SK-N-SH (cell line): ENCODE measurements around the gene MRNIP. TPM values are rescaled to one million over a fixed set of nuclear protein-coding genes. Genes with fewer than 3 reads are reported as not detected.

ENCODE experiments used
- CTCF ChIA-PET: fragments of 300-600, 350-600 bp; formaldehyde crosslinking; extraction: SDS; loops from one replicate; lab custom pipeline; 2021; lab: Yijun Ruan, JAX
- POLR2A ChIA-PET: fragments of 350-600 bp; sonication (Branson Sonifier 250); formaldehyde crosslinking; extraction: SDS; loops from one replicate; lab custom pipeline; 2020; ENCODE audit warnings: antibody characterized with exemption, inconsistent platforms; lab: Yijun Ruan, JAX
- DNase-seq: peaks from one replicate; pipeline ENCODE4 v3.0.0; 2012
- H2AFZ ChIP-seq: fragments of 200-600 bp; sonication (generic); 2 replicates; pipeline ENCODE4 v1.8.1; 2016; ENCODE audit warnings: antibody characterized with exemption, mild to moderate bottlenecking, low read depth
- H3F3A ChIP-seq: fragments of 200-600 bp; sonication (generic); replicated peaks from 2 replicates; pipeline ENCODE3; 2016; ENCODE audit warnings: antibody characterized with exemption, mild to moderate bottlenecking; ENCODE audit not compliant: insufficient read depth
- H3K27ac ChIP-seq, 2 experiments: fragments of 200-500 bp in 1 of 2; fragments of 200-600 bp in 1 of 2; sonication (Bioruptor generic) in 1 of 2; sonication (generic), shearing (Covaris generic) in 1 of 2; 2 replicates each; pipeline versions ENCODE4 v1.5.1 to v1.6.1; 2014 to 2016; ENCODE audit warnings: low read depth in 2 of 2, inconsistent platforms in 1 of 2, low read length in 1 of 2, mild to moderate bottlenecking in 1 of 2, mixed read lengths in 1 of 2
- H3K27me3 ChIP-seq: fragments of 200-600 bp; sonication (generic), shearing (Covaris generic); 2 replicates; pipeline ENCODE4 v1.6.1; 2016; ENCODE audit warnings: mixed run types; ENCODE audit not compliant: insufficient read depth
- H3K36me3 ChIP-seq, 2 experiments: fragments of 200-500 bp in 1 of 2; fragments of 200-600 bp in 1 of 2; sonication (Bioruptor generic) in 1 of 2; sonication (generic) in 1 of 2; replicated peaks in 1 of 2; 2 replicates each; pipeline versions ENCODE3 to v1.5.1; 2014 to 2016; ENCODE audit warnings: low read length in 1 of 2, mild to moderate bottlenecking in 1 of 2; ENCODE audit not compliant: insufficient read depth in 2 of 2, control insufficient read depth in 1 of 2
- H3K4me1 ChIP-seq, 2 experiments: fragments of 200-500 bp in 1 of 2; fragments of 200-600 bp in 1 of 2; sonication (Bioruptor generic) in 1 of 2; sonication (generic), shearing (Covaris generic) in 1 of 2; 2 replicates each; pipeline versions ENCODE4 v1.5.1 to v1.6.1; 2014 to 2016; ENCODE audit warnings: low read depth in 1 of 2, low read length in 1 of 2, mixed run types in 1 of 2; ENCODE audit not compliant: insufficient read depth in 2 of 2, control insufficient read depth in 1 of 2
- H3K4me2 ChIP-seq: fragments of 200-600 bp; sonication (generic), shearing (Covaris generic); 2 replicates; pipeline ENCODE4 v1.6.1; 2017; ENCODE audit warnings: mixed run types
- H3K4me3 ChIP-seq, 2 experiments: fragments of 200-500 bp in 1 of 2; fragments of 200-600 bp in 1 of 2; sonication (Bioruptor generic) in 1 of 2; sonication (generic), shearing (Covaris generic) in 1 of 2; 2 replicates each; pipeline versions ENCODE4 v1.5.1 to v1.8.1; 2014 to 2016; ENCODE audit warnings: low read depth in 2 of 2, inconsistent platforms in 1 of 2, low read length in 1 of 2, mild to moderate bottlenecking in 1 of 2, mixed read lengths in 1 of 2, moderate library complexity in 1 of 2
- H3K79me2 ChIP-seq: fragments of 200-600 bp; sonication (generic); 2 replicates; pipeline ENCODE4 v1.8.1; 2017; ENCODE audit warnings: mild to moderate bottlenecking; ENCODE audit not compliant: insufficient read depth
- H3K9ac ChIP-seq: fragments of 200-600 bp; sonication (generic); 2 replicates; pipeline ENCODE4 v1.6.1; 2017; ENCODE audit warnings: mixed run types
- H3K9me2 ChIP-seq: fragments of 200-600 bp; sonication (generic); 2 replicates; pipeline ENCODE4 v1.6.1; 2017; ENCODE audit warnings: mixed run types
- H3K9me3 ChIP-seq: fragments of 200-600 bp; sonication (generic); 2 replicates; pipeline ENCODE4 v1.6.1; 2017; ENCODE audit warnings: mixed run types, mild to moderate bottlenecking, moderate library complexity
- H4K20me1 ChIP-seq: fragments of 200-600 bp; sonication (generic); 2 replicates; pipeline ENCODE4 v1.6.1; 2017; ENCODE audit warnings: mild to moderate bottlenecking, mixed run types; ENCODE audit not compliant: insufficient read depth
- CHD2 ChIP-seq: fragments of 150-350 bp; IDR thresholded peaks from 2 replicates; pipeline ENCODE4 v1.6.1; 2018; ENCODE audit warnings: low read length; ENCODE audit not compliant: partially characterized antibody
- EP300 ChIP-seq, 2 experiments: IDR thresholded peaks; 2 replicates each; pipeline versions ENCODE4 v1.4.0 to v1.6.1; 2012; ENCODE audit warnings: borderline replicate concordance in 1 of 2, low read depth in 1 of 2, low read length in 1 of 2
- GABPA ChIP-seq: IDR thresholded peaks from 2 replicates; pipeline ENCODE4 v1.4.0; 2012; ENCODE audit warnings: low read depth, mild to moderate bottlenecking
- JUND ChIP-seq: IDR thresholded peaks from 2 replicates; pipeline ENCODE4 v1.4.0; 2012
- MEF2A ChIP-seq: IDR thresholded peaks from 2 replicates; pipeline ENCODE4 v1.4.0; 2012; ENCODE audit warnings: low read depth, borderline replicate concordance
- MXI1 ChIP-seq: IDR thresholded peaks from 2 replicates; pipeline ENCODE4 v1.6.1; 2012; ENCODE audit warnings: mild to moderate bottlenecking, low read depth, low read length, improper control_type of control experiment
- PBX3 ChIP-seq: IDR thresholded peaks from 2 replicates; pipeline ENCODE4; 2012
- POLR2AphosphoS5 ChIP-seq: IDR thresholded peaks from 2 replicates; pipeline ENCODE4 v1.6.1; 2012; ENCODE audit warnings: low read depth, low read length
- RAD21 ChIP-seq: IDR thresholded peaks from 2 replicates; pipeline ENCODE4 v1.6.1; 2012; ENCODE audit warnings: mild to moderate bottlenecking, low read length
- RXRA ChIP-seq: IDR thresholded peaks from 2 replicates; pipeline ENCODE4 v1.4.0; 2012; ENCODE audit warnings: low read depth, mild to moderate bottlenecking, borderline replicate concordance
- SIN3A ChIP-seq: IDR thresholded peaks from 2 replicates; pipeline ENCODE4 v1.6.1; 2012; ENCODE audit warnings: low read depth, mild to moderate bottlenecking, low read length, moderate library complexity, borderline replicate concordance
- TAF1 ChIP-seq: IDR thresholded peaks from 2 replicates; pipeline ENCODE4 v1.6.1; 2012; ENCODE audit warnings: low read depth, mild to moderate bottlenecking, low read length, moderate library complexity, borderline replicate concordance
- TCF12 ChIP-seq: IDR thresholded peaks from 2 replicates; pipeline ENCODE4 v1.4.0; 2012
- TEAD4 ChIP-seq: IDR thresholded peaks from 2 replicates; pipeline ENCODE4 v1.4.0; 2012; ENCODE audit warnings: mild to moderate bottlenecking, borderline replicate concordance; ENCODE audit not compliant: insufficient read depth
- WGBS: methylation state at CpG from one replicate; pipeline ENCODE4 v1.1.6; 2017; ENCODE audit warnings: low lambda C conversion rate; 5-methylcytosine and 5-hydroxymethylcytosine counted together
- polyA plus RNA-seq, 3 experiments: library from polyadenylated mRNA; depleted of rRNA; stranded (reverse); fragments of >200 nt; gene quantifications; 2 replicates each; pipeline ENCODE4 v1.2.3, GENCODE V29; 2012
- small RNA-seq, 7 experiments: library from RNA; depleted of rRNA; stranded (forward); fragments of <200 nt; gene quantifications; one replicate each; pipeline ENCODE3, GENCODE V24; 2012
- TF ChIP-seq, protein P1 (sequence below): IDR thresholded peaks from 2 replicates; pipeline ENCODE4 v1.4.0; 2012; ENCODE audit warnings: low read depth, borderline replicate concordance

MRNIP gene
- polyA plus RNA-seq, 1 of the 3 experiments (the other 2 are of a cell fraction), result 32.8 TPM

DNA sequence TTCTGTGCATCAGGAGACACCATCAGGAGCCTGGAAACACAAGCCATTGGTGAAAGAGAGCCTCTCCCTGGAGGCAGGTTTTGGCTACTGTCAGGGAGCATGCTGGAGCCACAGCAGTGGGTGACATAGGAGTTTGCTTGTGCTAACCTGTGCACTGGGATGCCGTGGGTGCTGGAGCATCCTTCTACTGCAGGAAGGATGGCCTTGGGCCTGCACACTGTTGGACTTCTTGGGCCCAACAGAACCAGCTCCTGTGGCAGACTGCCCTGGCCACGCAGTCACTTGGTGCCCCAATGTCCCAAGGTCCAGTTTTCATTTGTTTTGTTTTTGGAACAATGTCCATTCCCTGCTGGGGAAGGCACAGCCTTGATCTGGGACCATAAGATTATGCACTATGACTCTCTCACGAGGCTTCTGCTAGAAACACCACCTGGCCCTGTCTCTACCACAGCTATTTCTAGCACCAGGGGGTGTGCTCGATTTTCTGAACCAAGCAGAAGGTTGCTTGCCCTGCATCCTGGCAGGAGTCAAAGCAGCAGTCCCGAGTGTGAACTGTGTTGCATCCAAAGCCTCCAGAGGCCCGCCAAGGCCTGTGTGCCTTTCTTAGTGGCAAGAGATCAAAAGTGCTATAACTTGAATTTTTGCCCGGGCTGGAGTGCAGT lies 70.3 kb downstream of the MRNIP start:
- no peak for TF ChIP-seq RAD21
- TF ChIP-seq POLR2AphosphoS5, result no peak
- TF ChIP-seq EP300 (IDR thresholded peaks at IDR 0.05; ENCODE audit: borderline replicate concordance in 1 of 2, low read depth in 1 of 2, low read length in 1 of 2), result no peak
- no peak for TF ChIP-seq GABPA
- no peak for TF ChIP-seq MXI1
- no peak for TF ChIP-seq SIN3A
- no peak for TF ChIP-seq CHD2
- TF ChIP-seq TAF1, result no peak
- TF ChIP-seq MEF2A, result no peak
- TF ChIP-seq TCF12, result no peak
- no peak for TF ChIP-seq JUND
- TF ChIP-seq RXRA, result no peak
- no peak for TF ChIP-seq PBX3
- no peak for TF ChIP-seq TEAD4
- TF ChIP-seq, protein P1, sequence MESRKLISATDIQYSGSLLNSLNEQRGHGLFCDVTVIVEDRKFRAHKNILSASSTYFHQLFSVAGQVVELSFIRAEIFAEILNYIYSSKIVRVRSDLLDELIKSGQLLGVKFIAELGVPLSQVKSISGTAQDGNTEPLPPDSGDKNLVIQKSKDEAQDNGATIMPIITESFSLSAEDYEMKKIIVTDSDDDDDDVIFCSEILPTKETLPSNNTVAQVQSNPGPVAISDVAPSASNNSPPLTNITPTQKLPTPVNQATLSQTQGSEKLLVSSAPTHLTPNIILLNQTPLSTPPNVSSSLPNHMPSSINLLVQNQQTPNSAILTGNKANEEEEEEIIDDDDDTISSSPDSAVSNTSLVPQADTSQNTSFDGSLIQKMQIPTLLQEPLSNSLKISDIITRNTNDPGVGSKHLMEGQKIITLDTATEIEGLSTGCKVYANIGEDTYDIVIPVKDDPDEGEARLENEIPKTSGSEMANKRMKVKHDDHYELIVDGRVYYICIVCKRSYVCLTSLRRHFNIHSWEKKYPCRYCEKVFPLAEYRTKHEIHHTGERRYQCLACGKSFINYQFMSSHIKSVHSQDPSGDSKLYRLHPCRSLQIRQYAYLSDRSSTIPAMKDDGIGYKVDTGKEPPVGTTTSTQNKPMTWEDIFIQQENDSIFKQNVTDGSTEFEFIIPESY, result no peak
- Histone ChIP-seq H3F3A (no peaks in the 10 kb centered on the region), H3K36me3 (no peaks in the 10 kb centered on the region), H3K27ac (no peak overlapping the region), H4K20me1 (no peaks in the 10 kb centered on the region), H3K4me2 (no peak overlapping the region), H3K9me2 (no peaks in the 10 kb centered on the region), H3K27me3 (no peaks in the 10 kb centered on the region), H3K4me1 (no peaks in the 10 kb centered on the region), H2AFZ (no peak overlapping the region), H3K9ac (no peak overlapping the region), H3K4me3 (no peak overlapping the region), H3K9me3 (no peaks in the 10 kb centered on the region), H3K79me2 (no peaks in the 10 kb centered on the region)
- CTCF ChIA-PET, result interaction anchor here (1.0 to 1.2 kb wide), 4 partner anchors 10 to 25 kb away, joined by 3 read pairs; no protein-coding TSS in a partner anchor
- 92% methylated on average over 4 of the region's 7 CpGs for WGBS
- DNase-seq, result no peak
- POLR2A ChIA-PET, result no interaction called here

Small RNAs within 50 kb of the gene (small RNA-seq; reads per million reads assigned to genes)
- gene MIR1229, result 0 to 0.59 (median 0) reads per million in 7 experiments
- 0 reads per million in 7 experiments for gene RF00019

Other genes starting within 250 kb of the MRNIP start
- gene HNRNPH1, start 235.1 kb downstream of the MRNIP start, polyA plus RNA-seq (2012; rRNA removed), result 192 and 197 TPM in 2 replicates
- gene CBY3, start 177.8 kb downstream of the MRNIP start, polyA plus RNA-seq (2012; rRNA removed), result not detected in 2 replicates
- 142 and 215 TPM in 2 replicates for gene CANX, start 159.8 kb downstream of the MRNIP start, polyA plus RNA-seq (2012; rRNA removed)
- gene MAML1, start 126.0 kb downstream of the MRNIP start, polyA plus RNA-seq (2012; rRNA removed), result 4.4 and 8.1 TPM in 2 replicates
- 0.34 and 0.43 TPM in 2 replicates for gene LTC4S, start 64.8 kb downstream of the MRNIP start, polyA plus RNA-seq (2012; rRNA removed)
- 174 and 190 TPM in 2 replicates for gene MGAT4B, start 52.0 kb downstream of the MRNIP start, polyA plus RNA-seq (2012; rRNA removed)
- gene SQSTM1, start 37.9 kb downstream of the MRNIP start, polyA plus RNA-seq (2012; rRNA removed), result 181 and 185 TPM in 2 replicates
- gene TBC1D9B, start 49.1 kb upstream of the MRNIP start, polyA plus RNA-seq (2012; rRNA removed), result 75.6 and 76.1 TPM in 2 replicates
- gene RNF130, start 212.9 kb upstream of the MRNIP start, polyA plus RNA-seq (2012; rRNA removed), result 41.4 and 49.6 TPM in 2 replicates